Sciatic nerve (tissue), 2 donors: ENCODE results near the gene CNIH3. TPM values are rescaled to one million over a fixed set of nuclear protein-coding genes. Genes with fewer than 3 reads are reported as not detected.

Experiments
- ATAC-seq: fragments of 200-7000 bp; cut with Tn5 transposase; one replicate; pipeline ENCODE4 v1.9.1; 2020; ENCODE audit warnings: mild to moderate bottlenecking, moderate library complexity
- DNase-seq: peaks from one replicate; pipeline ENCODE4 v3.0.0-alpha.2; 2020; ENCODE audit warnings: low spot score
- intact Hi-C: fragments of 100-400 bp; cut with DNase I; formaldehyde crosslinking; loops from one replicate; pipeline ENCODE4 v1.14.2; 2022
- total RNA-seq: library from RNA; stranded (reverse); fragmentation: NEBNext Ultra II Directional; extraction: Animal tissue kit (Norgen Biotek cat#: 25700); gene quantifications from one replicate; pipeline ENCODE4 v1.2.1, GENCODE V29; 2021
- donor health status: DM: no; HTN: no; CAD: no.
- donor health status: DM: no; HTN: no; CAD: no.

Gene CNIH3
- total RNA-seq, 1 donor from 2014 or later: 6.7 TPM

GRCh38 chr1:224781800-224782199 is 165.7 kb downstream of the CNIH3 start:
- intact Hi-C loops: no loop called here
- ATAC-seq: no peak
- DNase-seq: no peak

- DNase-seq (no peak), ATAC-seq (no peak)
- intact Hi-C loops: no loop called here
Observed at GRCh38 chr1:224782281-224783000, 166.3 kb downstream of the CNIH3 start.

- intact Hi-C loops: no loop called here
- no peak for DNase-seq
- no peak for ATAC-seq
Observed at GRCh38 chr1:224783006-224783651, 167.0 kb downstream of the CNIH3 start.

GRCh38 chr1:224784265-224785039 is 168.3 kb downstream of the CNIH3 start:
- no peak for DNase-seq
- ATAC-seq: no peak
- intact Hi-C loops: no loop called here

GRCh38 chr1:224785040-224785328 is 168.9 kb downstream of the CNIH3 start:
- ATAC-seq: no peak
- intact Hi-C loops: no loop called here
- no peak for DNase-seq

GRCh38 chr1:224785622-224786021 is 169.5 kb downstream of the CNIH3 start:
- intact Hi-C loops: no loop called here
- ATAC-seq (no peak), DNase-seq (no peak)

- intact Hi-C loops: no loop called here
- ATAC-seq (no peak), DNase-seq (no peak)
Observed at GRCh38 chr1:224786533-224787250, 170.6 kb downstream of the CNIH3 start.

- intact Hi-C loops: no loop called here
- no peak for DNase-seq
- no peak for ATAC-seq
Observed at GRCh38 chr1:224789311-224789710, 173.2 kb downstream of the CNIH3 start.

Other genes starting within 250 kb of the CNIH3 start
- 82.4 TPM for gene WDR26, start 181.5 kb upstream of the CNIH3 start, total RNA-seq